K562 (cell line): Measurements from ENCODE around the gene UNC5C. TPM values are rescaled to one million over a fixed set of nuclear protein-coding genes. Genes with fewer than 3 reads are reported as not detected.
"Not testable (repeated sequence)": the region's sequence is repeated elsewhere in the genome, so short reads cannot be mapped to it uniquely, and the experiment has no call there.

Experiments
- ATAC-seq: fragments of 200-7000 bp; cut with Tn5 transposase; 3 replicates; pipeline ENCODE4 v1.9.1; 2020; ENCODE audit warnings: moderate library complexity
- BruUV-seq: library from RNA; stranded (reverse); fragments of 400-500 nt; replicated peaks from 2 replicates; lab custom pipeline; 2021; lab: Mats Ljungman, UMichigan
- CTCF ChIA-PET: fragments of 300-600 bp; formaldehyde crosslinking; extraction: SDS; loops from one replicate; lab custom pipeline; 2021; ENCODE audit warnings: low intra/inter-chr PET ratio; lab: Yijun Ruan, JAX
- POLR2A ChIA-PET: fragments of 300-600, 350-650 bp; sonication (Branson Sonifier 250); formaldehyde crosslinking; extraction: SDS; loops from one replicate; lab custom pipeline; 2021; ENCODE audit warnings: antibody characterized with exemption, inconsistent platforms; lab: Yijun Ruan, JAX
- DNase-seq, 4 experiments: peaks; one replicate each; pipeline versions ENCODE4 v3.0.0 to v3.0.0-alpha.2; 2011 to 2018; ENCODE audit warnings: low spot score in 3 of 4, mixed read lengths in 3 of 4; ENCODE audit errors: extremely low read depth in 1 of 4
- FAIRE-seq: peaks from 2 replicates; lab custom pipeline; 2011; peaks lifted over from hg19 to GRCh38; lab: Jason Lieb, UNC
- H2AFZ ChIP-seq: 2 replicates; pipeline ENCODE4 v1.6.0; 2011; ENCODE audit warnings: low read depth, low read length, control low read depth, inconsistent platforms
- H3K27ac ChIP-seq: fragments of 200-600 bp; 3 replicates; pipeline ENCODE4 v1.8.0; 2011; ENCODE audit warnings: low read depth, mild to moderate bottlenecking, control low read depth, inconsistent platforms, low read length, moderate library complexity, mixed read lengths; ENCODE audit errors: extremely low read depth
- H3K27me3 ChIP-seq, 2 experiments: fragments of 300-600 bp in 1 of 2; 2 replicates in 1 of 2; 3 replicates in 1 of 2; pipeline versions ENCODE4 v1.6.0 to v1.8.0; 2011; ENCODE audit warnings: inconsistent platforms in 2 of 2, low read length in 2 of 2, mild to moderate bottlenecking in 1 of 2, mixed read lengths in 1 of 2, moderate library complexity in 1 of 2; ENCODE audit not compliant: control insufficient read depth in 2 of 2, insufficient read depth in 2 of 2
- H3K36me3 ChIP-seq: fragments of 300-600 bp; 3 replicates; pipeline ENCODE4 v1.8.0; 2011; ENCODE audit warnings: mild to moderate bottlenecking, low read length, inconsistent platforms; ENCODE audit not compliant: control insufficient read depth, insufficient read depth
- H3K4me1 ChIP-seq, 2 experiments: fragments of 200-600 bp in 1 of 2; replicated peaks in 1 of 2; 2 replicates in 1 of 2; 3 replicates in 1 of 2; pipeline versions ENCODE4 v1.5.1 to v1.8.0; 2011; ENCODE audit warnings: inconsistent platforms in 2 of 2, low read length in 2 of 2, mild to moderate bottlenecking in 1 of 2, mixed read lengths in 1 of 2, moderate library complexity in 1 of 2; ENCODE audit not compliant: control insufficient read depth in 2 of 2, insufficient read depth in 2 of 2
- H3K4me2 ChIP-seq: 2 replicates; pipeline ENCODE4 v1.6.1; 2011; ENCODE audit warnings: low read length, control low read depth, inconsistent platforms, mixed read lengths; ENCODE audit not compliant: insufficient read depth
- H3K4me3 ChIP-seq: fragments of 200-600 bp; sonication (generic), shearing (Covaris generic); 2 replicates; pipeline ENCODE4 v1.5.1; 2016; ENCODE audit warnings: control low read depth, inconsistent platforms
- H3K79me2 ChIP-seq: fragments of 200-600 bp; 3 replicates; pipeline ENCODE4 v1.8.0; 2011; ENCODE audit warnings: low read length, inconsistent platforms; ENCODE audit not compliant: control insufficient read depth, insufficient read depth
- H3K9ac ChIP-seq, 2 experiments: 2 replicates each; pipeline versions ENCODE4 v1.6.0 to v1.6.1; 2011; ENCODE audit warnings: low read depth in 2 of 2, low read length in 2 of 2, control low read depth in 1 of 2, inconsistent platforms in 1 of 2, mild to moderate bottlenecking in 1 of 2, mixed read lengths in 1 of 2; ENCODE audit not compliant: insufficient read depth in 1 of 2
- H3K9me1 ChIP-seq: one replicate; pipeline ENCODE4 v1.6.0; 2011; ENCODE audit warnings: inconsistent platforms, mild to moderate bottlenecking, low read length, moderate library complexity; ENCODE audit not compliant: control insufficient read depth, insufficient read depth
- H3K9me3 ChIP-seq: replicated peaks from 2 replicates; pipeline ENCODE4 v1.5.1; 2011; ENCODE audit warnings: low read depth, low read length, inconsistent platforms; ENCODE audit not compliant: control insufficient read depth, insufficient read depth
- H4K20me1 ChIP-seq: replicated peaks from 2 replicates; pipeline ENCODE4 v1.6.1; 2011; ENCODE audit warnings: low read length, inconsistent platforms, mixed read lengths; ENCODE audit not compliant: control insufficient read depth, insufficient read depth
- ATF4 ChIP-seq: fragments of 450-650 bp; formaldehyde crosslinking; IDR thresholded peaks from 2 replicates; pipeline ENCODE4 v1.4.0; 2022; ENCODE audit warnings: mild to moderate bottlenecking, moderate library complexity
- BCOR ChIP-seq: fragments of 450-650 bp; IDR thresholded peaks from 2 replicates; pipeline ENCODE4 v1.6.1; 2016
- CBX2 ChIP-seq: fragments of 200-600 bp; sonication (generic); IDR thresholded peaks from one replicate; pipeline ENCODE4 v1.6.1; 2012; ENCODE audit warnings: mild to moderate bottlenecking, low read length, inconsistent platforms; ENCODE audit not compliant: insufficient read depth, poor library complexity, severe bottlenecking
- CHD2 ChIP-seq: IDR thresholded peaks from 2 replicates; pipeline ENCODE4 v1.6.1; 2011; ENCODE audit warnings: low read depth, low read length
- CTCFL ChIP-seq: IDR thresholded peaks from 2 replicates; pipeline ENCODE4 v1.6.1; 2011; ENCODE audit warnings: borderline replicate concordance, low read depth, mild to moderate bottlenecking, moderate library complexity, low read length; ENCODE audit not compliant: insufficient read depth, poor library complexity, severe bottlenecking
- MAFF ChIP-seq: IDR thresholded peaks from 2 replicates; pipeline ENCODE4 v1.6.1; 2012; ENCODE audit warnings: low read length, improper control_type of control experiment
- NELFE ChIP-seq: IDR thresholded peaks from 2 replicates; pipeline ENCODE4 v1.6.1; 2011; ENCODE audit warnings: mild to moderate bottlenecking; ENCODE audit not compliant: insufficient read depth, insufficient read length
- PYGO2 ChIP-seq: fragments of 450-650 bp; IDR thresholded peaks from 2 replicates; pipeline ENCODE4 v1.6.1; 2016; ENCODE audit warnings: mild to moderate bottlenecking, missing genetic modification characterization, moderate library complexity, missing compliant biosample characterization
- RHOXF2B ChIP-seq: fragments of 250-450 bp; sonication (Bioruptor Pico); conservative IDR thresholded peaks from 2 replicates; pipeline ENCODE4 v1.5.1; 2021
- XRCC3 ChIP-seq: fragments of 450-650 bp; IDR thresholded peaks from 2 replicates; pipeline ENCODE4 v1.6.1; 2017; ENCODE audit warnings: mild to moderate bottlenecking, moderate library complexity
- ZNF146 ChIP-seq: IDR thresholded peaks from one replicate; pipeline ENCODE4 v1.6.1; 2018; ENCODE audit warnings: missing compliant biosample characterization; ENCODE audit not compliant: unreplicated experiment
- ZNF436 ChIP-seq: fragments of 250-450, 450-650 bp; sonication (Bioruptor Pico); formaldehyde crosslinking; IDR thresholded peaks from 2 replicates; pipeline ENCODE4 v1.7.0; 2020; ENCODE audit warnings: mild to moderate bottlenecking
- ZNF740 ChIP-seq, 3 experiments: fragments of 200-800 bp in 1 of 3; sonication (Bioruptor generic) in 1 of 3; sonication (generic) in 1 of 3; formaldehyde crosslinking in 1 of 3; IDR thresholded peaks; 2 replicates each; pipeline versions ENCODE4 v1.6.1 to v1.8.0; 2016 to 2022; ENCODE audit warnings: mild to moderate bottlenecking in 2 of 3, missing compliant biosample characterization in 2 of 3, missing genetic modification characterization in 2 of 3, missing genetic modification reagents in 1 of 3
- WGBS: fragments of 100-300 bp; shearing (Covaris generic); methylation state at CpG from one replicate; pipeline ENCODE4 v1.1.6; 2016; ENCODE audit warnings: low coverage, mixed read lengths; ENCODE audit not compliant: insufficient coverage; ENCODE audit errors: missing lambda C conversion rate; 5-methylcytosine and 5-hydroxymethylcytosine counted together
- in situ Hi-C: fragments of 300-500 bp; cut with MboI; formaldehyde crosslinking; loops from 4 replicates; pipeline ENCODE4 v1.15.0; 2018; ENCODE audit warnings: inconsistent platforms, mixed read lengths
- intact Hi-C: fragments of 100-400 bp; cut with micrococcal nuclease; formaldehyde crosslinking; loops from 2 replicates; pipeline ENCODE4 v1.14.2; 2022
- polyA plus RNA-seq, 8 experiments: library from polyadenylated mRNA; depleted of rRNA in 4 of 8; stranded (reverse) in 5 of 8; unstranded in 3 of 8; fragments of >200 nt; fragmentation: Nextera tagmentation in 2 of 8; fragmentation: Illumina TruSeq in 1 of 8; extraction: Ambion mirVana in 2 of 8; extraction: Trizol in 1 of 8; gene quantifications; 2 replicates each; pipeline versions ENCODE4 v1.2.1 to v1.2.3, GENCODE V29; 2011 to 2014; ENCODE audit warnings: inconsistent platforms in 1 of 8, missing spikeins in 1 of 8
- total RNA-seq, 7 experiments: library from RNA; depleted of rRNA in 6 of 7; stranded (reverse); fragments of >200 nt in 6 of 7; fragmentation: Illumina TruSeq in 2 of 7; extraction: Trizol in 2 of 7; gene quantifications; 2 replicates each; pipeline versions ENCODE4 v1.2.1 to v1.2.3, GENCODE V29; 2011 to 2021; ENCODE audit warnings: low replicate concordance in 1 of 7

The UNC5C gene
- total and polyA plus RNA-seq, 9 of the 15 experiments (the other 6 are each of a cell fraction or from before 2014, with no cell fraction given) = under 0.01 to 0.10 (median 0.03) TPM; not detected in 1

- POLR2A ChIA-PET = not testable (repeated sequence)
These were observed 377.4 kb downstream of the UNC5C start for GRCh38 chr4:95171377-95171776.

GRCh38 chr4:95170176-95170575 is 378.6 kb downstream of the UNC5C start:
- DNase-seq (no peak), FAIRE-seq (no peak), ATAC-seq (no peak)
- WGBS = 28% methylated on average over 7 of the region's 7 CpGs
- Histone ChIP-seq H2AFZ (no peak overlapping the region), H3K4me1 (no peaks in the 10 kb centered on the region), H3K4me2 (no peak overlapping the region), H3K27ac (no peak overlapping the region), H3K4me3 (no peak overlapping the region), H3K79me2 (no peaks in the 10 kb centered on the region), H4K20me1 (no peaks in the 10 kb centered on the region), H3K9me3 (no peaks in the 10 kb centered on the region), H3K9ac (no peak overlapping the region), H3K36me3 (no peaks in the 10 kb centered on the region), H3K9me1 (no peaks in the 10 kb centered on the region), H3K27me3 (no peaks in the 10 kb centered on the region)
- ChIA-PET POLR2A (no interaction called here), CTCF (no interaction called here)
- BruUV-seq = no TSS peak
- in situ Hi-C loops = loop anchor here (25.0 kb wide), 1 partner anchor 342 kb away; no protein-coding TSS in a partner anchor
- intact Hi-C loops = no loop called here
- no peak for TF ChIP-seq MAFF
- no peak for TF ChIP-seq CBX2
- TF ChIP-seq ZNF436 (CRISPR knock-in tag) = no peak
- TF ChIP-seq RHOXF2B (CRISPR knock-in tag) = no peak
- no peak for TF ChIP-seq ZNF740 (CRISPR knock-in tag; IDR thresholded peaks at IDR 0.05)
- no peak for TF ChIP-seq ZNF740 (tag; IDR thresholded peaks at IDR 0.05)
- TF ChIP-seq NELFE = no peak
- no peak for TF ChIP-seq XRCC3
- no peak for TF ChIP-seq ATF4 (CRISPR knock-in tag)
- TF ChIP-seq CTCFL = no peak
- no peak for TF ChIP-seq CHD2
- no peak for TF ChIP-seq PYGO2

More at GRCh38 chr4:95171377-95171776, 377.4 kb downstream of the UNC5C start:
- H3K9me3 ChIP-seq, H3K9me1 ChIP-seq, H4K20me1 ChIP-seq, H3K79me2 ChIP-seq, ATAC-seq, H3K4me2 ChIP-seq, H3K4me1 ChIP-seq, H3K36me3 ChIP-seq, FAIRE-seq, H3K4me3 ChIP-seq, BruUV-seq, H3K9ac ChIP-seq, H3K27ac ChIP-seq, H3K27me3 ChIP-seq, DNase-seq, H2AFZ ChIP-seq, CTCF ChIA-PET, intact Hi-C loops: not testable (repeated sequence)
- in situ Hi-C loops = loop anchor here (25.0 kb wide), 1 partner anchor 341 kb away; no protein-coding TSS in a partner anchor
- WGBS = 17% methylated on average over 1 of the region's 3 CpGs
- TF ChIP-seq BCOR = peak; percentile 42; the same call in 1 of the 2 replicates
- peak; percentile 40 for TF ChIP-seq ZNF146 (CRISPR knock-in tag)
